Thoracic aorta (tissue), 2 donors: ENCODE results near the gene MDFIC2. TPM values are rescaled to one million over a fixed set of nuclear protein-coding genes. Genes with fewer than 3 reads are reported as not detected.

Source experiments
- ATAC-seq: fragments of 150-250 bp; one replicate; pipeline ENCODE4 v1.8.0; 2017; ENCODE audit warnings: low read depth; ENCODE audit not compliant: insufficient number of reproducible peaks, low FRiP score
- DNase-seq: peaks from one replicate; pipeline ENCODE4 v3.0.0-alpha.2; 2020; ENCODE audit warnings: low spot score
- H3K27ac ChIP-seq, 2 donors: fragments of 200-600 bp; sonication (generic); 1 replicate in 1 of 2; 2 replicates in 1 of 2; pipeline ENCODE4 v1.5.1; 2016; ENCODE audit warnings: mild to moderate bottlenecking in 2 of 2, moderate library complexity in 2 of 2
- H3K27me3 ChIP-seq: fragments of 200-600 bp; sonication (generic); replicated peaks from 2 replicates; pipeline ENCODE4 v1.6.0; 2016; ENCODE audit warnings: mild to moderate bottlenecking; ENCODE audit not compliant: insufficient read depth
- H3K36me3 ChIP-seq: fragments of 200-600 bp; sonication (generic); one replicate; pipeline ENCODE4 v1.5.1; 2016
- H3K4me1 ChIP-seq, 2 donors: fragments of 200-600 bp; sonication (generic); 1 replicate in 1 of 2; 2 replicates in 1 of 2; pipeline versions ENCODE4 v1.5.1 to v1.6.0; 2016; ENCODE audit warnings: low read depth in 2 of 2, mild to moderate bottlenecking in 1 of 2; ENCODE audit not compliant: control insufficient read depth in 1 of 2
- H3K4me3 ChIP-seq: fragments of 200-600 bp; sonication (generic); 2 replicates; pipeline ENCODE4 v1.5.1; 2016; ENCODE audit warnings: mild to moderate bottlenecking
- H3K9me3 ChIP-seq: fragments of 200-600 bp; sonication (generic); 2 replicates; pipeline ENCODE4 v1.5.1; 2016
- total RNA-seq, 2 donors: library from RNA; depleted of rRNA; stranded (reverse); fragments of >200 nt; gene quantifications; one replicate each; pipeline versions ENCODE4 v1.1.0 to v1.2.3, GENCODE V29; 2016
- TF ChIP-seq, protein P1 (sequence below): fragments of 200-600 bp; sonication (generic); IDR thresholded peaks from one replicate; pipeline ENCODE4 v1.5.1; 2019; ENCODE audit warnings: antibody characterized with exemption

The MDFIC2 gene
- total RNA-seq, 2 donors from 2014 or later, result not detected

- Histone ChIP-seq H3K4me1 (peaks cover 3 to 34% of the 10 kb centered on the region in 2 donors), H3K4me3 (no peak overlapping the region), H3K27ac (peak overlapping the region in 1 of 2 donors; percentile 42), H3K27me3 (no peaks in the 10 kb centered on the region), H3K9me3 (no peaks in the 10 kb centered on the region), H3K36me3 (no peaks in the 10 kb centered on the region)
- DNase-seq (no peak), ATAC-seq (no peak)
- TF ChIP-seq, protein P1, sequence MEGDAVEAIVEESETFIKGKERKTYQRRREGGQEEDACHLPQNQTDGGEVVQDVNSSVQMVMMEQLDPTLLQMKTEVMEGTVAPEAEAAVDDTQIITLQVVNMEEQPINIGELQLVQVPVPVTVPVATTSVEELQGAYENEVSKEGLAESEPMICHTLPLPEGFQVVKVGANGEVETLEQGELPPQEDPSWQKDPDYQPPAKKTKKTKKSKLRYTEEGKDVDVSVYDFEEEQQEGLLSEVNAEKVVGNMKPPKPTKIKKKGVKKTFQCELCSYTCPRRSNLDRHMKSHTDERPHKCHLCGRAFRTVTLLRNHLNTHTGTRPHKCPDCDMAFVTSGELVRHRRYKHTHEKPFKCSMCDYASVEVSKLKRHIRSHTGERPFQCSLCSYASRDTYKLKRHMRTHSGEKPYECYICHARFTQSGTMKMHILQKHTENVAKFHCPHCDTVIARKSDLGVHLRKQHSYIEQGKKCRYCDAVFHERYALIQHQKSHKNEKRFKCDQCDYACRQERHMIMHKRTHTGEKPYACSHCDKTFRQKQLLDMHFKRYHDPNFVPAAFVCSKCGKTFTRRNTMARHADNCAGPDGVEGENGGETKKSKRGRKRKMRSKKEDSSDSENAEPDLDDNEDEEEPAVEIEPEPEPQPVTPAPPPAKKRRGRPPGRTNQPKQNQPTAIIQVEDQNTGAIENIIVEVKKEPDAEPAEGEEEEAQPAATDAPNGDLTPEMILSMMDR, result no peak
Measured at GRCh38 chr3:70247955-70248354, 64.5 kb downstream of the MDFIC2 start.

DNA sequence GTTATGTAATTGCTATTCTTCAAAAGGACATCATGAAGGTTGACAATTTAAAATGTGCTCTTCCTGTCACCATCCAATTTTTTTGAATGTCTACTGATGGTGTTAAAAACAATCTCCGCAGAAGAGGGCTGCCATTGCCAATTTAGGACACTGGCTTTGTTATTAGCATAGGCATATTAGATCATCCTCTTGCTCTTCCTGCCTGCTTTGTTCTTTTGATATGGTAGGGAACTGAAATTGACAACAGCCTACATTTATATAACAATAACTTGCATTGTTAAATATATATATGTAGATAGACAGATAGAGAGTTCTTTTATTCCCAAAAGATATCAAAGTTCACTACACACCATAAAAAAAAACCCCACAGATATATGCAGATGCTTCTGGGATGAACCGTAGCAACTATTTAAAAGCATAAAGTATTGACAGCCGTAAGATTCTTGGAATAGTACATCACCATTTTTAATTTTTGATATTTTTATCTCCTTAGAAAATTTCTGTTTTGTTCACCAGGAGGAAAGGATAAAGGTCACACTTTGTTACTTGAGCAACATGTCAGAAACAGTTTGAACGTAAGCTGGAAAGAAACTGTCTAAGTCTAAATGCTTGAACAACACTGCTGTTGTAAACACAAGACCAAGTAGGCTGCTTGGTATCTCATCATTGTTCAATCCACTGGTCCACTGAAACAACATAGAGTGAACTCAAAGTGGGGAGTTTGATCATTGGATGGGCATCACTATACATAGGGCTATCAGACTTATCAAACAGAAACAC is 66.5 kb downstream of the MDFIC2 start:
- no peak overlapping the region for H3K4me3 ChIP-seq
- peaks cover 3 to 36% of the 10 kb centered on the region in 2 donors for H3K4me1 ChIP-seq
- H3K27me3 ChIP-seq, result no peaks in the 10 kb centered on the region
- no peaks in the 10 kb centered on the region for H3K36me3 ChIP-seq
- DNase-seq (no peak), ATAC-seq (no peak)
- H3K27ac ChIP-seq, result no peak overlapping the region
- no peaks in the 10 kb centered on the region for H3K9me3 ChIP-seq
- TF ChIP-seq, protein P1, result no peak

DNA sequence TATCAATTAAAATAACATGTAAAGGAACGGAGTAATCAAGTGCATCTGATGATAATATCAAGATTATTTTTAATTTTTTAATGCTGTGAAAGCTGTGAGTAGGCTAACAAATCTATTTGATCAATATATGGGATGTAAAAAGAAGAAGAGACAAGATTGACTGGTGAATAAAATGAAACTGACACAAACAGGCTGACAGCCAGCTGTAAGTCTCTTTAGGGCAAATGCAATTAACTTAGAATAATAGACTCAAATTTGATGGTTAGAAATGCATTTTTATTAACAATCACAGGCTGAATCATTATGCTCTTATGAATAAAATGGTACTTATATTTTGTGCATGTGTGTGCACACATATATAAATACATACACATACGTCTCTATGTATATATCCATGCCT is 68.0 kb downstream of the MDFIC2 start:
- ATAC-seq (no peak), DNase-seq (no peak)
- no peak overlapping the region for H3K4me3 ChIP-seq
- H3K9me3 ChIP-seq, result no peaks in the 10 kb centered on the region
- no peak overlapping the region for H3K27ac ChIP-seq
- H3K4me1 ChIP-seq, result peaks cover 3 to 21% of the 10 kb centered on the region in 2 donors
- H3K27me3 ChIP-seq, result no peaks in the 10 kb centered on the region
- H3K36me3 ChIP-seq, result no peaks in the 10 kb centered on the region
- TF ChIP-seq, protein P1, result no peak

GRCh38 chr3:70242297-70242882 is 70.0 kb downstream of the MDFIC2 start:
- Histone ChIP-seq H3K9me3 (no peaks in the 10 kb centered on the region), H3K27ac (no peak overlapping the region), H3K4me1 (peaks cover 0 to 8% of the 10 kb centered on the region in 2 donors), H3K36me3 (no peaks in the 10 kb centered on the region), H3K27me3 (no peaks in the 10 kb centered on the region), H3K4me3 (no peak overlapping the region)
- ATAC-seq (no peak), DNase-seq (no peak)
- TF ChIP-seq, protein P1, result no peak

GRCh38 chr3:70233812-70234211 is 78.6 kb downstream of the MDFIC2 start:
- DNase-seq (no peak), ATAC-seq (no peak)
- Histone ChIP-seq H3K36me3 (no peaks in the 10 kb centered on the region), H3K4me3 (no peak overlapping the region), H3K4me1 (no peaks in the 10 kb centered on the region), H3K27me3 (no peaks in the 10 kb centered on the region), H3K9me3 (no peaks in the 10 kb centered on the region), H3K27ac (no peak overlapping the region)
- TF ChIP-seq, protein P1, result no peak
